Aorta (tissue), 5 donors: ENCODE data around the gene TLL1. TPM values are rescaled to one million over a fixed set of nuclear protein-coding genes. Genes with fewer than 3 reads are reported as not detected.

Experiments
- ATAC-seq: fragments of 200-7000 bp; cut with Tn5 transposase; one replicate; pipeline ENCODE4 v1.9.1; 2022; ENCODE audit warnings: moderate library complexity; ENCODE audit not compliant: low FRiP score
- DNase-seq, 2 donors: peaks; one replicate each; pipeline ENCODE4 v3.0.0-alpha.2; 2020
- H3K27ac ChIP-seq, 2 donors: one replicate each; pipeline ENCODE4 v1.5.1; 2013; ENCODE audit warnings: low read length in 2 of 2, mild to moderate bottlenecking in 2 of 2, moderate library complexity in 2 of 2, control low read depth in 1 of 2, inconsistent platforms in 1 of 2, low read depth in 1 of 2
- H3K27me3 ChIP-seq, 2 donors: one replicate each; pipeline ENCODE4 v1.6.1; 2013; ENCODE audit warnings: control low read depth in 1 of 2, low read length in 1 of 2, mild to moderate bottlenecking in 1 of 2, moderate library complexity in 1 of 2; ENCODE audit not compliant: insufficient read depth in 2 of 2, control insufficient read depth in 1 of 2
- H3K36me3 ChIP-seq, 2 donors: one replicate each; pipeline ENCODE4 v1.6.1; 2013; ENCODE audit warnings: control low read depth in 1 of 2, low read length in 1 of 2, mild to moderate bottlenecking in 1 of 2; ENCODE audit not compliant: insufficient read depth in 2 of 2, control insufficient read depth in 1 of 2
- H3K4me1 ChIP-seq, 2 donors: one replicate each; pipeline ENCODE4 v1.6.1; 2013; ENCODE audit warnings: low read length in 2 of 2, control low read depth in 1 of 2, mild to moderate bottlenecking in 1 of 2, moderate library complexity in 1 of 2; ENCODE audit not compliant: insufficient read depth in 2 of 2, control insufficient read depth in 1 of 2
- H3K4me3 ChIP-seq, 2 donors: one replicate each; pipeline ENCODE4 v1.5.1; 2013; ENCODE audit warnings: low read length in 2 of 2, control low read depth in 1 of 2, mild to moderate bottlenecking in 1 of 2
- H3K9me3 ChIP-seq: one replicate; pipeline ENCODE4 v1.6.1; 2013; ENCODE audit warnings: mild to moderate bottlenecking, low read length; ENCODE audit not compliant: control insufficient read depth
- WGBS, 2 donors: extraction: QIAGEN DNeasy Blood & Tissue Kit; methylation state at CpG; one replicate each; pipeline ENCODE4 v1.1.7; 2013; 5-methylcytosine and 5-hydroxymethylcytosine counted together
- intact Hi-C, 2 donors: fragments of 100-400 bp; cut with DNase I; formaldehyde crosslinking; loops; one replicate each; pipeline versions ENCODE4 v1.14.2 to v1.15.0; 2022
- polyA plus RNA-seq, 2 donors: library from polyadenylated mRNA; stranded (reverse); fragments of 200-250 nt; gene quantifications; one replicate each; pipeline ENCODE4 v1.2.3, GENCODE V29; 2013
- total RNA-seq, 2 donors: library from RNA; stranded (reverse); fragmentation: NEBNext Ultra II Directional; extraction: Animal tissue kit (Norgen Biotek cat#: 25700); gene quantifications; one replicate each; pipeline ENCODE4 v1.2.1, GENCODE V29; 2021
- donor health status: healthy with polysubstance abuse.
- donor health status: Bipolar disorder and iron deficiency.
- donor health status: DM: no; HTN: no; CAD: no.
- donor health status: DM: no; HTN: no; CAD: no.
- donor health status: DM: yes; HTN: yes; CAD: no.

TLL1 gene
- total and polyA plus RNA-seq, 4 donors, result 0.50 to 20.6 (median 19.5) TPM; not detected in 1

DNA sequence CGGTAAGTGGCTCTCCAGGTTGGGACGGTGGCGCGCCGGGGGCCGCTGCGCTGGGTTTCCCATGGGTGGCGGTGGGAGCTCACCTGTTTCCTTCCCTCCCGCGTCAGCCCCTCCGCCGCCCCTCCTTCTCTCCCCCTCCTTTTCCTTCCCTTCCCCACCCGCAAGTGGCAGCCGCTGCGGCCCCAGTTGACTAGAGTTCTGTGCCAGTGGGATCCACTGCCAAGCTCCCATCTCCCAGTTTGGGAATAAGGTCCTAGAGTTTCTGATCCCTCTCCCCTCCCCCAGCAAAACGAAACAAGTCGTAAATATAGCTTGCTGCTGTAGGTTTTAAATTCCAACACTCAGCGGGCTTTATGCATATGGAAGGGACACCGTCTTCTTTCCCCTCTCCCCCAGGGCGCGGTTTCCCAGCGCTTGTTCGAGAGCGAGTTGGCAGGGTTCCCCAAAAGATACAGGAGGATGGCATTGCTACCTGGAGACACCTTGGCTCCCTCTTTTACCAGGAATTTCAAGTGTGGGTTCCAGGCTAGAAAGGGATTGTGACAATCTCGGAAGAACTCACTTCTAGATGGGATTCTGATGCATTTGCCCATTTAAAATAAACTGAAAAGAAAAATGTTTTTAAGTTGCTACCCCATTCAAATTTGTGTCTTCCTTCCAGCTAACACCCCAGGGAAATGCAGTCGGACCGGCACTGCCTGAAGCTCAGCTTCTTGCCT, 1.2 kb downstream of the TLL1 start:
- DNase-seq (peak in 1 of 2 donors; percentile 78), ATAC-seq (peak; percentile 24)
- H3K4me1 ChIP-seq, result no peaks in the 10 kb centered on the region
- intact Hi-C loops, result loop anchor here in 1 of 2 donors (10.0 kb wide), 1 partner anchor 199 kb away; no protein-coding TSS in a partner anchor
- H3K4me3 ChIP-seq, result peak overlapping the region; percentile 21 to 33
- no peaks in the 10 kb centered on the region for H3K36me3 ChIP-seq
- H3K27ac ChIP-seq, result no peak overlapping the region
- 1 to 2% methylated on average over 26 to 27 of the region's 27 CpGs for WGBS, 2 donors
- H3K27me3 ChIP-seq, result no peaks in the 10 kb centered on the region
- H3K9me3 ChIP-seq, result no peaks in the 10 kb centered on the region

DNA sequence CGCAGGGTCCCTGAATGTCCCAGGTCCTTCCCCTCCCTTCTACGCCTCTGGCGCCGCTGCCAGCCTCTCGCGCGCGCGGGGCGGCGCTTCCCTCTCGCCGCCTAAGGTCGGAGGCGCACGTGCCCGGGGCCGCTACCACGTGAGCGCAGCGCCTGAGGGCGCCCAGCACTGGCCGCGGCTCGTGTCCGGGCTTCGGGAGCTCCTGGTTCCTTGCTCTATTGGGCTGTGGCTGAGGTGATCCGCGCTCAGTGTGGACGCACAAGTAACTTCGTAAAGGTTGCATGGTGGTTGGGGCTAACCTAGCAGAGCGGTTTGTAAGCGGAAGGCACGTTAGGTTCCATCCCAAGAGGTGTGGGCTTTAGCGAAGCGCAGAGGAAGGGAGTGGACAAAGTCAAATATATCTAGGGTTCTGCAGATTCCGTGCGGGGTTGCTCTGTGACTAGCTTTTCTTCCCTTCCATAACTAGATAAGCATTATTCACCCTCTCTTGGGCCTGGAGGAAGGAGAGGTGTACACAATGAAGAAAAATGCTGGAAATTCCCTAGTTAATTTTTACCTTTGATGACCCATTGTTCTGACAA, 1.8 kb downstream of the TLL1 start:
- Histone ChIP-seq H3K27ac (no peak overlapping the region), H3K4me3 (peak overlapping the region in 1 of 2 donors; percentile 33), H3K4me1 (no peaks in the 10 kb centered on the region), H3K36me3 (no peaks in the 10 kb centered on the region), H3K9me3 (no peaks in the 10 kb centered on the region), H3K27me3 (no peaks in the 10 kb centered on the region)
- intact Hi-C loops, result loop anchor here in 1 of 2 donors (10.0 kb wide), 1 partner anchor 200 kb away; no protein-coding TSS in a partner anchor
- ATAC-seq (peak; percentile 64), DNase-seq (peak in 1 of 2 donors; percentile 76)
- 15 to 16% methylated on average over 37 to 38 of the region's 38 CpGs for WGBS, 2 donors

DNA sequence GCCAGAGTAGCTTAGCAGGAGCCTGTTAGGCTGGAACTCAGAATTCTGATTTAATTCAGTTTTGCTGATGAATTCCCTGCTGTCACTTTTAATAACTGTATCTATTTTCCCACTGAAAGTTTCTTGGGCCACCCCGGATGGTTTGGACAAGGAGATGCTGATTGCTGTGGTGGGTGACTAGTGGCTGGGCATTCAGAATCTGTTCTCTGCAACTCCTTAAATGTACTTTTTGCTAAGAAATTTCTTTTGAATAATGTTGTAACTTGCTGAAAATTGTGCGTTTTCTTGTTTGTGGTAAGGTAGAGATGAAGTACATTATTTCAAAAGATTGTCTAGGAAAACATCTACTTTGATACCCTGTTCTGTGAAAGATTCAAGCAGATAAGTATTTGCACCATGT, 2.4 kb downstream of the TLL1 start:
- H3K36me3 ChIP-seq, result no peaks in the 10 kb centered on the region
- no peak overlapping the region for H3K4me3 ChIP-seq

DNA sequence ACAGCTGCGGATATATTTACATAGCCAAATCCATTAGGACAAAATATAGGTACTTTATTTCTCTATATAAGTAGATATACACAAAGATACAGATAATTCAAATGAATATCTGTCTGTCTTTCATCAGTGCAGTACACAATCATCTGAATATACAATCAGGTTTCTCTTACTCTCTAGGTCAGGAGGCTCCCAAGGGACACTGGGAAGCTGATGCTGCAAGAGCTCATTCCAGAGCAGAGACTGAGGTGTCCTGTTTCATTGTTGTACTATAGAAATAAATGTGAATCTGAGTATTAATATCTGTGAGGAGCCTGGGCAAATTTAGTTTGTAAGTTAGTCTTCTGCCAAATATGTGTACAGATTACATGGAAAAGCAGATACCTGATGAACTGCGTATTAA, 4.2 kb downstream of the TLL1 start:
- DNase-seq (no peak), ATAC-seq (no peak)
- Histone ChIP-seq H3K27ac (no peak overlapping the region), H3K4me3 (no peak overlapping the region), H3K4me1 (no peaks in the 10 kb centered on the region), H3K36me3 (no peaks in the 10 kb centered on the region), H3K27me3 (no peaks in the 10 kb centered on the region), H3K9me3 (no peaks in the 10 kb centered on the region)
- intact Hi-C loops, result loop anchor here in 1 of 2 donors (10.0 kb wide), 1 partner anchor 202 kb away; no protein-coding TSS in a partner anchor
- WGBS, 2 donors, result 93 to 100% methylated on average over 2 of the region's 2 CpGs

More for the DNA sequence above, 2.4 kb downstream of the TLL1 start:
- Histone ChIP-seq H3K27ac (no peak overlapping the region), H3K4me1 (no peaks in the 10 kb centered on the region), H3K9me3 (no peaks in the 10 kb centered on the region), H3K27me3 (no peaks in the 10 kb centered on the region)
- intact Hi-C loops, result loop anchor here in 1 of 2 donors (10.0 kb wide), 1 partner anchor 201 kb away; no protein-coding TSS in a partner anchor
- ATAC-seq (no peak), DNase-seq (no peak)
- 90% methylated on average over 2 of the region's 2 CpGs for WGBS, 2 donors

DNA sequence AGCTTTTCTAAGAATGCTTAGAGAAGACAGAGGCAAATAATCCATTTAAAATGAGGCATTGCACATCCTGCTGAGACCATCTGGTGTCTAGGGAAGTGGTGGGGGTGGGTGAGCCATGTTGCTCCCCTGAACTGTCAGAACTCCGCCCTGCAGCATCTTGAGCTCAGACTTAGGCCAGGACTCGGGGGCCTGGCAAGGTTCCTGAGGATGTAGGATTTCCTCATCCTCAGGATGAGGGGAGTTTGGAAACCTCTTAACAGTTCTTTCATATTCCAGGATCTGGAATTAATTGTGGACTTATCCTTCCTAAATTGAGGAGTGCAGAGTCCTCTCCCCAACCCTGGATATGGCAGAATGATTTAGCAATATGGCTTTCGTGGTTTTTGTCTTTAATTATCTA, 6.6 kb downstream of the TLL1 start:
- 75 to 81% methylated on average over 3 of the region's 3 CpGs for WGBS, 2 donors
- no peaks in the 10 kb centered on the region for H3K9me3 ChIP-seq
- H3K36me3 ChIP-seq, result no peaks in the 10 kb centered on the region
- intact Hi-C loops, result loop anchor here in 1 of 2 donors (10.0 kb wide), 1 partner anchor 205 kb away; no protein-coding TSS in a partner anchor
- H3K27ac ChIP-seq, result no peak overlapping the region
- ATAC-seq (no peak), DNase-seq (no peak)
- H3K27me3 ChIP-seq, result no peaks in the 10 kb centered on the region
- no peak overlapping the region for H3K4me3 ChIP-seq
- no peaks in the 10 kb centered on the region for H3K4me1 ChIP-seq

DNA sequence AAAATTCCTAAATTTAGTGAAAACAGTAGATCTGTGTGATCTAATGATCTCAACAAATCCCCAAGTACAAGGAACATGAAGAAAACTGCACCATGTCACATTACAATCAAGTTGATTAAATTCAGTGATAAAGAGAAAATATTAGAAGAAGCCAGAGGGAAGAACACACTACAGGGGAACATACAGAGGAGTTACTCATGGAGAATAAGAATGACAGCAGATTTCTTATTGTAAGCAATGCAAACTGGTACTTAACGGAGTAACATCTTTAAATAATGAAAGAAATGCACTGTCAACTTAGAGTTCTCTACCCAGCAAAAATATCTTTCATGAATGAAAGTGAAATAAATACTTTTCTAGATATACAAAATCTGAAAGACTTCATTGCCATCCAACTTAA, 21.1 kb downstream of the TLL1 start:
- peaks cover 8% of the 10 kb centered on the region for H3K9me3 ChIP-seq
- H3K27me3 ChIP-seq, result peaks cover 0 to 2% of the 10 kb centered on the region in 2 donors
- no peak overlapping the region for H3K4me3 ChIP-seq
- WGBS, 2 donors, result 74 to 89% methylated on average over 1 of the region's 1 CpG
- intact Hi-C loops, result no loop called here
- no peaks in the 10 kb centered on the region for H3K4me1 ChIP-seq
- H3K36me3 ChIP-seq, result no peaks in the 10 kb centered on the region
- ATAC-seq (no peak), DNase-seq (no peak)
- no peak overlapping the region for H3K27ac ChIP-seq

DNA sequence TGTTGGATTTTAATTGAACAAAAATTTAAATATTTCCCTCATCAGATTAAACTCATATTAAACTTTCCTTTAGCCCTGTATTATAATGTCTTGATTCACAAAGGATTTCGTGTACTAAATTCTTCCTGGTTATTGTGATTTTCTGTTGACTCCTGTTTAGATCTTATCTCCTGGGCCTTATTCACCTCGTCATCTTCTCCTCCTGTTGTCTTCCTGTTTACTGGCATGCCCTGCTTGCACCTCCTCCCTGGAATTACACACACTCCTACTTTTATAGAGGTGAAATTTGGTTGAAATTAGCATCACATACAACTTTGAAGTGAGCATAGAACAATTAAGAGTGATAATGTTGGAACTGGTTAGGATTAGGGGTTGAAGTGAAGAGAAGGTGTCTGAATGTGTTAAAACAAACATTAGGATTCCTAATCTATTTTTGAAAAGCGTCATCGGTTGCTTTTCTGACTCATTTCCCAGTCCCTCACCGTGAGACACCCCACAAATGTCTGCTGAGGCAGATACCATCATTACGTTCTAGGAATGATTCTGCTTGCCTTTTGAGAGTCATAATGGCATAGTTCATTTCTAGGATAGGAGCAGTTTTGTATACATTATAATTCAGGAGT, 32.5 kb downstream of the TLL1 start:
- ATAC-seq (no peak), DNase-seq (no peak)
- H3K36me3 ChIP-seq, result no peaks in the 10 kb centered on the region
- H3K4me3 ChIP-seq, result no peak overlapping the region
- no peak overlapping the region for H3K27ac ChIP-seq
- H3K4me1 ChIP-seq, result no peaks in the 10 kb centered on the region
- 55 to 57% methylated on average over 6 of the region's 6 CpGs for WGBS, 2 donors
- H3K9me3 ChIP-seq, result peaks cover 2% of the 10 kb centered on the region
- intact Hi-C loops, result no loop called here
- no peaks in the 10 kb centered on the region for H3K27me3 ChIP-seq

DNA sequence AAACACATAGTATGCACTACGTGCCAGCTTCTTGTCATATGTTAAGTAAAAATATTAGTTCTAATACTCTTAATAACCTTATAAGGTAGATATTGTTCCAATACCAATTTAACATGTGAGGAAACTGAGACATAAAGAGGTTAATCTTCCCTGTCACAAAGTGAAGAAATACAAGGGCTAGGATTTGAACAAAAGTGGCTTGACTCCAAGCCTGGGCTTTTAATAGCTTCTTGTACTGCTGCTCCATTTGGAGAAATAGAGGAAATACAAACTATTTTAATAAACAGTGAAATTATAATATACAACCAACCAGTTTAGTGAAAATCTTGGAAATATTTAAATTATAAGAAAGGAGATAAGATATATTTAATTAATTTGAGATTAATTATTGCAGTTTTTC, 33.2 kb downstream of the TLL1 start:
- no peaks in the 10 kb centered on the region for H3K4me1 ChIP-seq
- DNase-seq (no peak), ATAC-seq (no peak)
- H3K36me3 ChIP-seq, result no peaks in the 10 kb centered on the region
- H3K4me3 ChIP-seq, result no peak overlapping the region
- intact Hi-C loops, result no loop called here
- 80 to 90% methylated on average over 1 of the region's 1 CpG for WGBS, 2 donors
- no peaks in the 10 kb centered on the region for H3K27me3 ChIP-seq
- H3K27ac ChIP-seq, result no peak overlapping the region
- H3K9me3 ChIP-seq, result peaks cover 2% of the 10 kb centered on the region
